Gastrocnemius medialis (tissue), 4 donors: Measurements from ENCODE around the gene OAF.
"Not testable (repeated sequence)": the region's sequence is repeated elsewhere in the genome, so short reads cannot be mapped to it uniquely, and the experiment has no call there.

Source experiments
- CTCF ChIP-seq, 5 experiments: fragments of 450-650 bp in 3 of 5; fragments of 200-600 bp in 2 of 5; sonication (generic) in 2 of 5; IDR thresholded peaks in 4 of 5; conservative IDR thresholded peaks in 1 of 5; 1 replicate in 4 of 5; 2 replicates in 1 of 5; pipeline ENCODE4 v1.5.1; 2016 to 2019; ENCODE audit warnings: antibody characterized with exemption in 5 of 5, mild to moderate bottlenecking in 3 of 5, moderate library complexity in 3 of 5
- POLR2A ChIP-seq, 2 donors: fragments of 450-650 bp; IDR thresholded peaks; one replicate each; pipeline ENCODE4 v1.6.1; 2017; ENCODE audit warnings: antibody characterized with exemption in 2 of 2, mild to moderate bottlenecking in 2 of 2, moderate library complexity in 2 of 2

DNA sequence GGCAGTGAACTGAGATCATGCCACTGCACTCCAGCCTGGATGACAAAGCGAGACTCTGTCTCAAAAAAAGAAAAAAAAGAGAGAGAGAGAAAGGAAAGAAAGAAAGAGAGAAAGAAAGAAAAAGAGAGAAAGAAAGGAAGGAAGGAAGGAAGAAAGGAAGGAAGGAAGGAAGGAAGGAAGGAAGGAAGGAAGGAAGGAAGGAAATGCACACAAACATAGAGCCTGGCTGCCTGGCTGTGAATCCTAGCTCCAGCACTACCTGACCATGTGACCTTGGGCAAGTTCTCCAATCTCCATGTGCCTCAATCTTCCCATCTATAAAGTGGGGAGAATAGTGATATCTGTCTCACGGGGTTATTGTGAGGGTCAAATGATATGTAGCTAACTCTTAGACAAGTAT is 63.1 kb downstream of the OAF start:
- TF ChIP-seq CTCF (IDR thresholded peaks at IDR 0.05 in 4 of 5, conservative IDR thresholded peaks at IDR 0.05 in 1 of 5); POLR2A (IDR thresholded peaks at IDR 0.05): not testable (repeated sequence)
